HepG2 (cell line): Measurements from ENCODE around the gene ZNF865. TPM values are rescaled to one million over a fixed set of nuclear protein-coding genes. Genes with fewer than 3 reads are reported as not detected.

ENCODE experiments used
- DRAP1 ChIP-seq: IDR thresholded peaks from 2 replicates; pipeline ENCODE4 v1.6.1; 2016; ENCODE audit warnings: missing genetic modification reagents, missing compliant biosample characterization
- HNRNPLL ChIP-seq: fragments of 200-400 bp; formaldehyde crosslinking; IDR thresholded peaks from 2 replicates; pipeline ENCODE4 v1.6.1; 2017; ENCODE audit warnings: mild to moderate bottlenecking, low read depth, low read length; ENCODE audit not compliant: poor library complexity, severe bottlenecking
- IRX3 ChIP-seq: sonication (generic); formaldehyde crosslinking; IDR thresholded peaks from 2 replicates; pipeline ENCODE4 v1.8.1; 2023; ENCODE audit warnings: mild to moderate bottlenecking, low read depth, missing genetic modification reagents, borderline replicate concordance
- RBFOX2 ChIP-seq: fragments of 200-400 bp; formaldehyde crosslinking; IDR thresholded peaks from 2 replicates; pipeline ENCODE4 v1.6.1; 2017; ENCODE audit warnings: low read depth, mild to moderate bottlenecking, low read length
- RFXANK ChIP-seq: IDR thresholded peaks from 2 replicates; pipeline ENCODE4 v1.6.1; 2016
- SNAPC4 ChIP-seq: sonication (generic); formaldehyde crosslinking; IDR thresholded peaks from 2 replicates; pipeline ENCODE4 v1.4.0; 2020; ENCODE audit warnings: mild to moderate bottlenecking, missing genetic modification reagents
- TFE3 ChIP-seq: IDR thresholded peaks from 2 replicates; pipeline ENCODE4 v1.6.1; 2016
- ZFP41 ChIP-seq: sonication (generic); formaldehyde crosslinking; IDR thresholded peaks from 2 replicates; pipeline ENCODE4 v1.4.0; 2020; ENCODE audit warnings: mild to moderate bottlenecking, missing genetic modification reagents, borderline replicate concordance
- ZNF512B ChIP-seq: sonication (generic); formaldehyde crosslinking; IDR thresholded peaks from 2 replicates; pipeline ENCODE4 v1.5.1; 2020; ENCODE audit warnings: missing genetic modification reagents, mild to moderate bottlenecking, borderline replicate concordance
- ZNF547 ChIP-seq: sonication (generic); formaldehyde crosslinking; IDR thresholded peaks from 2 replicates; pipeline ENCODE4 v1.5.1; 2020; ENCODE audit warnings: mild to moderate bottlenecking, missing genetic modification reagents
- ZNF639 ChIP-seq: conservative IDR thresholded peaks from 2 replicates; pipeline ENCODE4 v1.6.1; 2018; ENCODE audit warnings: missing genetic modification reagents
- polyA plus RNA-seq, 8 experiments: library from polyadenylated mRNA; depleted of rRNA in 3 of 8; stranded (reverse) in 7 of 8; unstranded in 1 of 8; fragments of >200 nt; fragmentation: Illumina TruSeq in 4 of 8; extraction: Trizol in 4 of 8; gene quantifications; 2 replicates each; pipeline versions ENCODE4 v1.2.1 to v1.2.3, GENCODE V29; 2011 to 2016; ENCODE audit warnings: low read depth in 4 of 8, missing spikeins in 1 of 8, mixed read lengths in 1 of 8; ENCODE audit not compliant: insufficient read depth in 1 of 8
- total RNA-seq, 5 experiments: library from RNA; depleted of rRNA; stranded (reverse); fragments of >200 nt; fragmentation: Illumina TruSeq; extraction: Trizol; gene quantifications; 2 replicates each; pipeline ENCODE4 v1.2.3, GENCODE V29; 2016; ENCODE audit warnings: low read depth in 1 of 5

ZNF865 gene
- total and polyA plus RNA-seq, 2 of the 13 experiments (the other 11 are each of a cell fraction or from before 2014, with no cell fraction given) = 0.93 to 1.0 TPM

GRCh38 chr19:55598719-55599467 is 6.6 kb upstream of the ZNF865 start (continued):
- TF ChIP-seq RFXANK = peak; percentile 74; the same call in 1 of the 2 replicates
- TF ChIP-seq ZFP41 = 0 out of 2 replicates have a peak, but pooled peaks have one; percentile 37
- peak; percentile 91 for TF ChIP-seq RBFOX2
- TF ChIP-seq IRX3 (CRISPR knock-in tag) = peak; percentile 67; the same call in 1 of the 2 replicates
- peak; percentile 24; the same call in 1 of the 2 replicates for TF ChIP-seq TFE3
- peak; percentile 88 for TF ChIP-seq DRAP1 (CRISPR knock-in tag)
- no peak for TF ChIP-seq ZNF512B
- TF ChIP-seq ZNF639 (CRISPR knock-in tag) = peak; percentile 90; the same call in 1 of the 2 replicates
- TF ChIP-seq SNAPC4 (CRISPR knock-in tag) = 0 out of 2 replicates have a peak, but pooled peaks have one; percentile 61
- no peak for TF ChIP-seq ZNF547 (CRISPR knock-in tag)
- TF ChIP-seq HNRNPLL = peak; percentile 43
